Hematopoietic multipotent progenitor cell (in vitro differentiated cells): ENCODE data around the gene PRKACA. TPM values are rescaled to one million over a fixed set of nuclear protein-coding genes. Genes with fewer than 3 reads are reported as not detected.
"Not testable (repeated sequence)": the region's sequence is repeated elsewhere in the genome, so short reads cannot be mapped to it uniquely, and the experiment has no call there.

Experiments
- DNase-seq, 3 donors: peaks; one replicate each; pipeline ENCODE4 v3.0.0-alpha.2; 2011 to 2015; ENCODE audit warnings: low read depth in 2 of 3, low spot score in 2 of 3
- total RNA-seq: library from RNA; depleted of rRNA; stranded (reverse); fragments of >200 nt; gene quantifications from one replicate; pipeline ENCODE4 v1.2.3, GENCODE V29; 2012

PRKACA gene
- total RNA-seq, 1 donor, result 19.4 TPM

- DNase-seq, result no peak
Measured at GRCh38 chr19:14148751-14149410, 31.3 kb upstream of the PRKACA start.

GRCh38 chr19:14147797-14148605 is 30.4 kb upstream of the PRKACA start:
- peak in 2 of 3 donors; percentile 58 to 62 for DNase-seq

GRCh38 chr19:14146789-14147216 is 29.2 kb upstream of the PRKACA start:
- no peak for DNase-seq

GRCh38 chr19:14146169-14146568 is 28.6 kb upstream of the PRKACA start:
- not testable (repeated sequence) for DNase-seq

GRCh38 chr19:14145381-14145780 is 27.8 kb upstream of the PRKACA start:
- no peak for DNase-seq

GRCh38 chr19:14142262-14143190 is 25.0 kb upstream of the PRKACA start:
- DNase-seq, result peak in 2 of 3 donors; percentile 47 to 74

GRCh38 chr19:14141041-14141440 is 23.5 kb upstream of the PRKACA start:
- DNase-seq, result no peak

GRCh38 chr19:14139944-14140343 is 22.4 kb upstream of the PRKACA start:
- DNase-seq, result peak in 2 of 3 donors; percentile 34 to 41

GRCh38 chr19:14138576-14139265 is 21.2 kb upstream of the PRKACA start:
- DNase-seq, result no peak

- DNase-seq, result peak; percentile 98 to 100 (median 100)
Measured at GRCh38 chr19:14136509-14137281, 19.1 kb upstream of the PRKACA start, which contains the start of gene ASF1B. Gene ASF1B (minus strand): TSS chr19:14136589. CDS start chr19:14136456, 133 bp downstream.

GRCh38 chr19:14135985-14136508 is 18.5 kb upstream of the PRKACA start:
- no peak for DNase-seq

GRCh38 chr19:14135355-14135754 is 17.8 kb upstream of the PRKACA start:
- DNase-seq, result no peak

GRCh38 chr19:14127929-14128509 is 10.5 kb upstream of the PRKACA start:
- no peak for DNase-seq

GRCh38 chr19:14127176-14127575 is 9.6 kb upstream of the PRKACA start:
- DNase-seq, result no peak

GRCh38 chr19:14122924-14123323 is 5.4 kb upstream of the PRKACA start:
- no peak for DNase-seq

GRCh38 chr19:14120497-14120780 is 2.9 kb upstream of the PRKACA start:
- no peak for DNase-seq

GRCh38 chr19:14119644-14120496 is 2.3 kb upstream of the PRKACA start:
- DNase-seq, result no peak

GRCh38 chr19:14119146-14119545 is 1.6 kb upstream of the PRKACA start:
- no peak for DNase-seq
